Neural cell (in vitro differentiated cells): ENCODE results near the gene HOXC9. TPM values are rescaled to one million over a fixed set of nuclear protein-coding genes. Genes with fewer than 3 reads are reported as not detected.

Experiments
- H2AFZ ChIP-seq: fragments of 200-600, 300-800 bp; sonication (generic), shearing (Covaris generic); 2 replicates; pipeline ENCODE4 v1.6.0; 2014; ENCODE audit warnings: low read depth, mild to moderate bottlenecking, antibody characterized with exemption, low read length, moderate library complexity
- H3F3A ChIP-seq: fragments of 200-600 bp; shearing (Covaris generic); 2 replicates; pipeline ENCODE4 v1.6.1; 2016; ENCODE audit warnings: mild to moderate bottlenecking, moderate library complexity, mixed read lengths, antibody characterized with exemption, low read length; ENCODE audit not compliant: insufficient read depth, poor library complexity, severe bottlenecking
- H3K27ac ChIP-seq: fragments of 200-600, 300-800 bp; sonication (generic), shearing (Covaris generic); 2 replicates; pipeline ENCODE4 v1.5.1; 2014; ENCODE audit warnings: mild to moderate bottlenecking, low read length, moderate library complexity
- H3K27me3 ChIP-seq: fragments of 300-800, 200-600 bp; sonication (generic), shearing (Covaris generic); 2 replicates; pipeline ENCODE4 v1.6.0; 2014; ENCODE audit warnings: mild to moderate bottlenecking, low read depth, low read length, moderate library complexity; ENCODE audit not compliant: insufficient read depth
- H3K36me3 ChIP-seq: fragments of 300-800, 200-600 bp; sonication (generic), shearing (Covaris generic); 2 replicates; pipeline ENCODE4 v1.5.1; 2014; ENCODE audit warnings: mild to moderate bottlenecking, antibody characterized with exemption, low read length, moderate library complexity; ENCODE audit not compliant: insufficient read depth
- H3K4me2 ChIP-seq: fragments of 300-800, 200-600 bp; sonication (generic), shearing (Covaris generic); 2 replicates; pipeline ENCODE4 v1.6.0; 2014; ENCODE audit warnings: mild to moderate bottlenecking, low read length
- H3K4me3 ChIP-seq: fragments of 300-800, 200-600 bp; sonication (generic), shearing (Covaris generic); 2 replicates; pipeline ENCODE4 v1.5.1; 2014; ENCODE audit warnings: mild to moderate bottlenecking, low read length, moderate library complexity
- H3K79me2 ChIP-seq: fragments of 200-600 bp; shearing (Covaris generic); replicated peaks from 2 replicates; pipeline ENCODE4 v1.6.0; 2014; ENCODE audit warnings: mild to moderate bottlenecking, low read length, moderate library complexity; ENCODE audit not compliant: insufficient read depth
- H3K9ac ChIP-seq: fragments of 300-800, 200-600 bp; sonication (generic), shearing (Covaris generic); 2 replicates; pipeline ENCODE4 v1.6.1; 2016; ENCODE audit warnings: mild to moderate bottlenecking, low read length, mixed read lengths
- H3K9me2 ChIP-seq: fragments of 200-600 bp; shearing (Covaris generic); 2 replicates; pipeline ENCODE4 v1.6.1; 2016; ENCODE audit warnings: mild to moderate bottlenecking, low read length, mixed read lengths; ENCODE audit not compliant: insufficient read depth
- H3K9me3 ChIP-seq: fragments of 200-600, 300-800 bp; sonication (generic), shearing (Covaris generic); 2 replicates; pipeline ENCODE4 v1.6.1; 2016; ENCODE audit warnings: mild to moderate bottlenecking, mixed run types, low read length, moderate library complexity, mixed read lengths
- H4K20me1 ChIP-seq: fragments of 200-600 bp; shearing (Covaris generic); 2 replicates; pipeline ENCODE4 v1.6.1; 2016; ENCODE audit warnings: mild to moderate bottlenecking, mixed run types; ENCODE audit not compliant: insufficient read depth
- EP300 ChIP-seq: fragments of 450-650 bp; conservative IDR thresholded peaks from 2 replicates; pipeline ENCODE4 v1.6.1; 2014; ENCODE audit warnings: antibody characterized with exemption, mild to moderate bottlenecking, moderate library complexity; ENCODE audit not compliant: poor library complexity, severe bottlenecking
- EZH2 ChIP-seq: fragments of 200-600, 300-800 bp; shearing (Covaris generic), sonication (generic); IDR thresholded peaks from 2 replicates; pipeline ENCODE4 v1.6.1; 2014; ENCODE audit warnings: antibody characterized with exemption, low read length, borderline replicate concordance, mild to moderate bottlenecking; ENCODE audit not compliant: insufficient read depth, poor library complexity, severe bottlenecking
- MXI1 ChIP-seq: fragments of 450-650 bp; conservative IDR thresholded peaks from 2 replicates; pipeline ENCODE4 v1.6.1; 2014; ENCODE audit warnings: antibody characterized with exemption, mild to moderate bottlenecking; ENCODE audit not compliant: poor library complexity, severe bottlenecking
- POLR2AphosphoS5 ChIP-seq: IDR thresholded peaks from 2 replicates; pipeline ENCODE4 v1.6.1; 2012
- RAD21 ChIP-seq: fragments of 450-650 bp; conservative IDR thresholded peaks from 2 replicates; pipeline ENCODE4 v1.6.1; 2014; ENCODE audit warnings: antibody characterized with exemption, mild to moderate bottlenecking, moderate library complexity
- REST ChIP-seq: IDR thresholded peaks from 2 replicates; pipeline ENCODE4 v1.6.1; 2012; ENCODE audit warnings: borderline replicate concordance
- SMC3 ChIP-seq: fragments of 450-650 bp; conservative IDR thresholded peaks from 2 replicates; pipeline ENCODE4 v1.6.1; 2014; ENCODE audit warnings: antibody characterized with exemption, mild to moderate bottlenecking, moderate library complexity; ENCODE audit not compliant: poor library complexity
- TAF1 ChIP-seq: IDR thresholded peaks from 2 replicates; pipeline ENCODE4 v1.6.1; 2012; ENCODE audit warnings: low read depth
- polyA plus RNA-seq: library from polyadenylated mRNA; depleted of rRNA; stranded (reverse); fragments of >200 nt; gene quantifications from 2 replicates; pipeline ENCODE4 v1.2.3, GENCODE V29; 2014
- TF ChIP-seq, protein P1 (sequence below): fragments of 450-650 bp; IDR thresholded peaks from 2 replicates; pipeline ENCODE4 v1.5.1; 2014; ENCODE audit warnings: antibody characterized with exemption, mild to moderate bottlenecking, moderate library complexity; ENCODE audit not compliant: poor library complexity, severe bottlenecking

Gene HOXC9
- polyA plus RNA-seq, 1 donor from 2014 or later: not detected

DNA sequence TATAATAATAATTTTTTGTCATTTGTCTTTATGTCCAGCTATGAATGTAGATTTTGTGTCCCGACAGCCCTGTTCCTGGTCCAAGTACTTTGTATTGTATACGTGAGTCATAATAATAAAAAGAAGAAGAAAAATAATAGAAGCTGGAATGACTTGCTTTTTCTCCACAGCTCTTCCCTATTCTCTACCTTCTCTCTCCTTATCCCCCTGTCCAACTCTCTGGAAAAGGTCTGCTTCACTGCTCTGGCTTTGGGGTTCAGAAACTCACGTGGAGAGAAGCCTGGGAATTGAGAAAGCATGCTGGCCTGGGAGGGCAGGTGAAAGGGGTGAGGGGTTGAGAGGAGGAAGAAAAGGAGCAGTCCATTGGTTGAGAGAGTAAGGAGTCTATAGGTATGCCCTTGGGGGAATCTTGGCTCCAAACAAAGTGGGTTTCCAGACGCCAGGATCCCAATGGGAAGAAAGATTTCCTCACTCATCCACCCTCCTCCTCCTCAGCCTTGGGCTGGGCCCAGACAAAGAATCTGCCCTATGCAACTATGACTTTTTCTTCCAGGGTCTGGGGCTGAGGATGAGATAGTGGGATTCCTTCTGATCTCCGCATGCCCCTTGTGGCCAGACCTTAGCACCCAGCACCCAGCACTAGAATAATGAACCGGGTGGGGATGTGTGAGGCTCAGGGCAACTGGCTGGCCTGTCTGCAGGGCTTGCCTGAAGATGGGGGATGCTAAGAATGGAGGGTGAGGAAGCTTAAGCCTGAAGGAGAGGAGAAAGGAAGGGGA is 12.9 kb downstream of the HOXC9 start:
- no peak for TF ChIP-seq MXI1
- TF ChIP-seq EZH2: no peak
- TF ChIP-seq REST: no peak
- no peak for TF ChIP-seq TAF1
- no peak for TF ChIP-seq EP300
- TF ChIP-seq, protein P1, sequence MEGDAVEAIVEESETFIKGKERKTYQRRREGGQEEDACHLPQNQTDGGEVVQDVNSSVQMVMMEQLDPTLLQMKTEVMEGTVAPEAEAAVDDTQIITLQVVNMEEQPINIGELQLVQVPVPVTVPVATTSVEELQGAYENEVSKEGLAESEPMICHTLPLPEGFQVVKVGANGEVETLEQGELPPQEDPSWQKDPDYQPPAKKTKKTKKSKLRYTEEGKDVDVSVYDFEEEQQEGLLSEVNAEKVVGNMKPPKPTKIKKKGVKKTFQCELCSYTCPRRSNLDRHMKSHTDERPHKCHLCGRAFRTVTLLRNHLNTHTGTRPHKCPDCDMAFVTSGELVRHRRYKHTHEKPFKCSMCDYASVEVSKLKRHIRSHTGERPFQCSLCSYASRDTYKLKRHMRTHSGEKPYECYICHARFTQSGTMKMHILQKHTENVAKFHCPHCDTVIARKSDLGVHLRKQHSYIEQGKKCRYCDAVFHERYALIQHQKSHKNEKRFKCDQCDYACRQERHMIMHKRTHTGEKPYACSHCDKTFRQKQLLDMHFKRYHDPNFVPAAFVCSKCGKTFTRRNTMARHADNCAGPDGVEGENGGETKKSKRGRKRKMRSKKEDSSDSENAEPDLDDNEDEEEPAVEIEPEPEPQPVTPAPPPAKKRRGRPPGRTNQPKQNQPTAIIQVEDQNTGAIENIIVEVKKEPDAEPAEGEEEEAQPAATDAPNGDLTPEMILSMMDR: no peak
- TF ChIP-seq RAD21: no peak
- TF ChIP-seq SMC3: no peak
- no peak for TF ChIP-seq POLR2AphosphoS5
- Histone ChIP-seq H2AFZ (no peak overlapping the region), H3K36me3 (no peaks in the 10 kb centered on the region), H3K4me2 (no peak overlapping the region), H3K9me3 (no peaks in the 10 kb centered on the region), H3K27ac (no peak overlapping the region), H4K20me1 (no peaks in the 10 kb centered on the region), H3K9me2 (no peaks in the 10 kb centered on the region), H3F3A (no peaks in the 10 kb centered on the region), H3K79me2 (no peaks in the 10 kb centered on the region), H3K9ac (no peak overlapping the region), H3K4me3 (no peak overlapping the region), H3K27me3 (peaks cover 98% of the 10 kb centered on the region)

GRCh38 chr12:54014377-54015017 is 14.5 kb downstream of the HOXC9 start:
- Histone ChIP-seq H3K9me2 (no peaks in the 10 kb centered on the region), H3K9me3 (no peaks in the 10 kb centered on the region), H3K4me2 (no peak overlapping the region), H3K27ac (no peak overlapping the region), H3K9ac (no peak overlapping the region), H2AFZ (no peak overlapping the region), H3K36me3 (no peaks in the 10 kb centered on the region), H3K27me3 (peaks cover 98% of the 10 kb centered on the region), H3F3A (no peaks in the 10 kb centered on the region), H3K79me2 (no peaks in the 10 kb centered on the region), H4K20me1 (no peaks in the 10 kb centered on the region), H3K4me3 (no peak overlapping the region)
- TF ChIP-seq SMC3 (no peak), RAD21 (no peak), EP300 (no peak), MXI1 (no peak)
